Cardiac septum (tissue), 1 donor: ENCODE data around the gene SYT9. TPM values are rescaled to one million over a fixed set of nuclear protein-coding genes. Genes with fewer than 3 reads are reported as not detected.

Experiments used
- DNase-seq: peaks from one replicate; pipeline ENCODE4 v3.0.0-alpha.2; 2020; ENCODE audit warnings: low spot score
- intact Hi-C: fragments of 100-400 bp; cut with DNase I; formaldehyde crosslinking; loops from one replicate; pipeline ENCODE4 v1.14.0; 2022
- total RNA-seq: library from RNA; stranded (reverse); fragmentation: NEBNext Ultra II Directional; extraction: Animal tissue kit (Norgen Biotek cat#: 25700); gene quantifications from one replicate; pipeline ENCODE4 v1.2.1, GENCODE V29; 2021
- donor health status: DM: no; HTN: no; CAD: no.

Gene SYT9
- total RNA-seq, 1 donor from 2014 or later = 0.92 TPM

DNA sequence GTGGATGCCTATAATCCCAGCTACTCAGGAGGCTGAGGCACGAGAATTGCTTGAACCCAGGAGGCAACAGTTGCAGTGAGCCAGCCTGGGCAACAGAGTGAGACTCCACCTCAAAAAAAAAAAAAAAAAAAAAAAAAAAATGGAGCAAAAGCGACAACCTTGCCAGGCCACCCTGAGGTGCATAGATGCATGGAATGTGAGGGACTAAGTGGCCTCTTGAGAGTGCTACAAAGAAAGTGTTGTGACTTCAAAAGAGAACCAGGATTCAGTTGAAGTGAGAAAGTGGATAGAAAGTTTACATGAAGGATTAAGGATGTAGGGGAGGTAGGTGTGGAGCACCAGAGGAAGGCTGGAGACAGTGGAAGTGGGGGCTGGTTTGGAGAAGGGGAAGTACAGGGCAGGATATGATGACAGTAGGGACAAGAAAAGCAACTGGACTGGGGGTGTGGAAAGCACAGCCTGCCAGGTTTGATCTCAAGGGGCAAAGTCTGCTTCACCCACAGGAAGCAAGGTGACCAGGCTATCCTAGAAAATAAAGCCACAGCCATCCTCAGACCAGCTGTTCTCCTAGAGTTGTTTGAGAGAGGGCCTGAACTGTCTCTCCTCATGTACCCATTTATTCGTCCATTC lies 197.6 kb downstream of the SYT9 start:
- DNase-seq = no peak
- intact Hi-C loops = loop anchor here (10.0 kb wide), 1 partner anchor 205 kb away; no protein-coding TSS in a partner anchor

DNA sequence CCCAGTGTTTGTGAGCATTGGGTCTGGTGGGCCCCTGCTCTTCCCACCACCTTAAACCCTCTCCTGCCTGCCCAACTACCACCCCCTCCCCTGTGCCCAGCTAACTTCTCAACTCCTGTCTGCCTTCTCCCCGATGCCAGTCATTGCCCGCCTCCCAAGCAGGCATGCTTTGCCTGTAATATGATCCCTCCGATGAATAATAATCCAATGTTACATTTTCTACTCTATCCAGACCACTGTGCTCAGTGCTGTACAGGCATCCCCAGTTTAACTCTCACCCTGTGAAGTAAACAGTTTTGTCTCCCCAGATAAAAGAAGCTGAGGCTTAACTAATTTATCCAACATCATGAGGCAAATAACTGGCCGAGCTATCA lies 198.1 kb downstream of the SYT9 start:
- DNase-seq = no peak
- intact Hi-C loops = loop anchor here (10.0 kb wide), 1 partner anchor 205 kb away; no protein-coding TSS in a partner anchor

DNA sequence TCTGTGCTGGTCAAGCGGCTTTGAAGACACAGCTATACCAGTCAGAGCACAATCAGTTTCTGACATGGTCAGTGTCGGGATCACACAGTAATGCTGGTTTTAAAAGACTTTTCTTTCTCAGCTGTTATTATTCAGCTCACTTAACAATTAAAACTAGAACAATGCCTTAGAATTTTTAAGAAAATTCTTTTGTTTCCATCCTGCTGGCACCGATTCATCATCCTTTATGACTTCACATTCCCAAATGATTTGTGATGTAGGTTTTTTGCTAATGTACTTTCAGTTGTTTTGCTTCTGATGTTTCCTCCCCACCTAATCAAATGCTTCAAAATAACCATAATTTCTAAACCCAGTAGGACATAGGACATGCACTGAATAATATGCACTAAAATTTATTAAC lies 199.1 kb downstream of the SYT9 start:
- DNase-seq = no peak
- intact Hi-C loops = no loop called here

DNA sequence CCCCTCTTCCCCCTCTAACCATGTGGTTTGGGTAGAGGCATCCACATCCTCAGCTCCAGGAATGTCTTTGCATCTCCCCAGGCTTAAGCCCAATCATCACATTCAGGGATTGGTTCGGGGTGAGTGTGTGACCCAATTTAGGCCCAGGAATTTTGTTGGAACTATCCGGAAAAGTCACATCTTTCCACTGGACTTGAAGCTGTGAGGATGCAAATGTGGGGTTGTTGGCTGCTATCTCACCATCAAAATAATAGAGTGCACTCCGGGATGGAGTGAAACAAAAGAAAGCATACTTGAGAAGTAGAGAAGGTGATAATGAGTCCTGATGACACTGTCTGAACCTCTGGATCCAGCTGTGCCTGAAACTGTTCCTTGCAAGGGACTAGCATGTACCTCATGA lies 199.8 kb downstream of the SYT9 start:
- no peak for DNase-seq
- intact Hi-C loops = no loop called here

DNA sequence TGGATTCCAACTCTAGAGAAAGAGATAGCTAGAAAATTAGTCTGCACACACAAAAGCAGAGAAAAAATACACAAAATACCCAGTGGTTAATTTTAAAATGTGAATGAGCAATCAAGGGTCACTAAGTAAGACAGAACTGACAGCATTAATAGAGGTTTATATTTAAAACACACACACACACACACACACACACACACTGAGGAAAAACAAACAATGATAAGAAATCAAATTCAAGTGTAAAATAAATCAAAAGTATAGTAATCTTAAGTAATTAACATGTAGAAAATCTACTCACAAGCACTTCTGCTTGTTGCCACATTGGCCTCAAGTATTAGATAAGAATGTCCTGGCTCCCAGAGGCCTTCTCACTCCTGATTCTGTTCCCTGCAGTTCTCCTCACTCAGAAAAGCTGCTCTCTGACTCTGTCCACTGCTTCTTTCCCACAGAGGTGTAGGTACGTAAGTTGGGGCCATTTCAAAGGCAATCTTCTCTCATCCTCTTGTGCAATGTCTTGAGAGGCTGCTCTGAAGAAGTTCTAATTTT lies 200.3 kb downstream of the SYT9 start:
- intact Hi-C loops = no loop called here
- no peak for DNase-seq

DNA sequence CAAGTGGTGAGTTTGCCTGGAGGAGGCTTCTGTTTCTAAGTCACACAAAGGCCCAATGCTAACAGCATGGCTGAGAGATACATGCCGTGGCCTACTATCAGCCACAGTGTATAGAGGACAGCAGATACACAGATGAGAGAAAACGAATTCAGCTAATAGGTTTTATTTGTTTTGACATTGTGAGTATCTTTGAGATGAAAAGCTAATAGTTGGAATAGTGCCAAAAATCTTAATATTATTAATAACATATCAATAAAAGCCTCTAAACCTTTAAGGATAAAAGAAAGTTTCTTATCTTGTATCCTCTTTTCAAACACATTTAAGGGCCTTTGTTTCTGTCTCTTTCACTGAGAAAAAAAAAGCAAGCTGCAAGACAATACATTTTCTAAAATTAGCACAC lies 203.2 kb downstream of the SYT9 start:
- intact Hi-C loops = no loop called here
- no peak for DNase-seq

DNA sequence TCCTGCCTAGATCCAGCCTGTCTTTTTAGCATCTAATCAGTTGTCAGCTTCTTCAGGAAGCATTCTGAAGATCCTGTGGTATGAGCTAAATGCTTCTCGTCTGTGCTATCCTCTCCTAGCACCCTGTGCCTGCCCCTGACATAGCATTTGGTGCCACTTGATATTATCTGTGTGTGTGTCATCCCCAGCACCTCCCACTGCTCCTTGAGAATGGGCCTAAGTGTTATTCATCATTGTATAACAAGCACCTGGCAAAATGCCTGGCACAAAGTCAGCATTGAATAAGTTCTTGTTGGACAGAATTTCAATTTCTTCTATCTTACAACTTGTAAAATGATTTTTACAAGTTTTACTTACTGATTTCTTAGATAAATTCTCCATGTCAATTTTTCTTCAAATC lies 205.5 kb downstream of the SYT9 start:
- DNase-seq = no peak
- intact Hi-C loops = no loop called here

DNA sequence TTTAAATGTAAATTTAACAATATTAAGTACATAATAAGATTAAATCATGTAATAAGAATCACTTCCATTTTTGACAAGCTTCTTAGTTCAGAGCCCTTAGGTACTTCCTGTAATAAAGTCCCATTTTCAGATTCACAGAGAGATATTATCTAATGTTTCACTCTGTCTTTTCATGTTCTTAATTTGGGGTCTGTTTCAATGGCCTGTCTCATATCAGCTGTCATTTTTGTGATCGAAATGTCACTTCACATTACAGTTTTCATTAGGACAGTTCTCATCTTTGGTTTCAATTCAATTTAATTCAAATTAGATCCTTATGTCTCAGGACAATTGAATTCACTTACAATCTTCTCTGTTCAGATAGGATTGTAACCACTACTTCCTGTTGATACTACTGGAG lies 211.0 kb downstream of the SYT9 start:
- intact Hi-C loops = no loop called here
- DNase-seq = no peak

DNA sequence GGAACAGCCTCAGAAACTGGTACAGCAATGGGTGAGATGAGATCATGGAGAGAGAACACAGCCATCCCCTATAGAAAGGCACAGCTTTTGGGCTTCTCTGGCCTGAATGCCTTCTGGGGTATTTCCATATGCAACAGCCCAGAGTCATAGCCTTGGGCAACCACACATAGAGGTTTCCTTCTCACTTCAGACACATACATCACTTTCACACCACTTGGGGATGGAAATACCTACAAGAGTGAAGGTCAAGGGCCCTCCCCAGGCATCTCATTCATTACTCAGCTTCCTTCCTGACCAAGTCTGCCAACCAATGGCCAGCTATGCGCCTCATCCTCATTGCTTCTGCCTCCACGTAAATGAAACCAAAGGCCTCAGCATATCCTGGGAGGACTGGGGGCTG lies 215.9 kb downstream of the SYT9 start:
- DNase-seq = no peak
- intact Hi-C loops = no loop called here

DNA sequence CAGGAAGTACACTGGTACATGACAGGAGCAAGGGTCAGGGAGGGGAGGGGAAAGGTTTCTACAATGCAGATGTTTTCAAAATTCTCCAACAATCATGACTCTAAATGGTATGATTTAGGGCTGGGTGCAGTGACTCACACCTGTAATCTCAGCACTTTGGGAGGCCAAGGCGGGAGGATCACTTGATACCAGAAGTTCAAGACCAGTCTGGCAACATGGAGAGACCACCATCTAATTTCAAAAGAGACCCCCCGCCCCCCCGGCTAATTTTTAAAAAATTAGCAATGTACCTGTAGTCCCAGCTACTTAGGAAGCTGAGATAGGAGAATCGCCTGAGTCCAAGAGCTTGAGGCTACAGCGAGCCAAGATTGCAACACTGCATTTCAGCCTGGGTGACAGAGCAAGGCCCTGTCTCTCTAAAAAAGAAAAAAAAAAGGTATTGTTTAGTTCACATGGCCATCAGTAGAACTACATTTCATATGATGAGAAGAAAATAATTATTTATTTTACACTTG lies 217.7 kb downstream of the SYT9 start:
- intact Hi-C loops = no loop called here
- DNase-seq = no peak

DNA sequence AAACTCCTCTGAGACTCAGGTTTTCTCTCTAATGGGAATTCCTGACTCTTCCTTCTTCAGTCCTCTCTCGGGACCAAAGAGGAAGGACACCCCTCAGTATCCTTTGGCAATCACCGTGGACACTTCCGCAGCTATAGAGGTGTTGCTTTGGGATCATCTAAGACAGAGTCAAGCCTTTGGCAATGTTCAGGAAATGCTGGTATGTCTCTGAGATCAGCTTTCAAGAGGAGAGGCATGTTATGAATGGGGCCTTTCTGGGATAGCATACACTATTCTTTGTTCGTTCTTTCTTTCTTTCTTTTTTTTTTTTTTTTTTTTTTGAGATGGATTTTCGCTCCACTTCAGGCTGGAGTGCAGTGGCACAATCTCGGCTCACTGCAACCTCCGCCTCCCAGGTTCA lies 219.4 kb downstream of the SYT9 start:
- intact Hi-C loops = no loop called here
- DNase-seq = no peak

DNA sequence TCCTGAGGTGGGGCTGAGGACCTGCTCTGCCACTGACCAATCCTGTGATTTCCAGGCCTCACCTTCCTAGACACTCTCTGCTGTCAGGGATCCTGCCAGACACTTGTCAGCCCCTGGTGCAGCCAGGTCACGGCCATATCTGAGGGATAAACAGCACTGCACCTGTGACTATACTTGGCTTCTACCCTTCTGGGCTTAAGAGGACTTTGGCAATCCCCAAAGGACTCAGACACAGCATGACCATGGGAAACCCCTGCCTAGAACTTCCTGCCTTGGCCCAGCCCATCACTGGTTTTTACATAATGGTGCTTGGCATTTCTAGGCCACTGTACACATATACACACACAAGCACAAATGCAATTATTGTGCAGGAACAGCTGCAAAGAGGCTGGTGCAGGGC lies 222.0 kb downstream of the SYT9 start:
- DNase-seq = no peak
- intact Hi-C loops = no loop called here

DNA sequence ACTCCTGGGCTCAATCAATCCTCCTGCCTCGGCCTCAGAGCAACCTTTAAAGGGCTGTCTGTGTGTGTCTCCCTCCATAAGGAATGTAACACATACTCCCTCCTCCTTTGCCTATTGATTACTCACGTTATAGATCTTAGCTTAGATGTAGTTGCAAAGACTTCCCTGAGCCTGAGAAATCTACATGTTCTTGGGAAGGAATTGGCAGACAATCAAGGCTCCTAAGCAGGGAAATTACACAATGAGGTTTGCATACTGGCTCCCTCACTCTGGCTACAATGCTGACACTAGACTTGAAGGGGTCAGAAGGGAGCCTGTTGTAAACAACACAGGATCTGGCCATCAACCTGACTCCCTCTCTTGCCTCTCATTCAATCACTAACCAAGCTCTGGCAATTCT lies 228.4 kb downstream of the SYT9 start:
- intact Hi-C loops = no loop called here
- no peak for DNase-seq

DNA sequence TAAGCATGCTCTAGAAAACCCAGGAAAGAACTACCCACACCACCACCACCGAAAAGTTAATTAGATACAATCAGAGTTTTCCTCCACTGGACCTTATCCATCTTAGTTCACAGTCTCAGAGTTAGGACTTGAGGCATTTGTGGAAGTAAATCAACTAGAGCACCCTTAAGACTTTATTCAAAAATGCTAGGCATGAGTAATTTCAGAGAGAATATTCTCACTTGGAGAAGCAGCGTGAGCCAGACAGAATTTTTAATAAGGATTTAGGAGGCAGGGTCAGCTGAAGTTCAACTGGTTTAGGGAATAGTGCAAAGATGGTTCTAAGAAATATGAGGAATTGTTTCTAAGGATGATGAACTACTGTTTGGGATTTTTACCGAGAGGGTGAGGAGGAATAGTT lies 232.4 kb downstream of the SYT9 start:
- intact Hi-C loops = no loop called here

DNA sequence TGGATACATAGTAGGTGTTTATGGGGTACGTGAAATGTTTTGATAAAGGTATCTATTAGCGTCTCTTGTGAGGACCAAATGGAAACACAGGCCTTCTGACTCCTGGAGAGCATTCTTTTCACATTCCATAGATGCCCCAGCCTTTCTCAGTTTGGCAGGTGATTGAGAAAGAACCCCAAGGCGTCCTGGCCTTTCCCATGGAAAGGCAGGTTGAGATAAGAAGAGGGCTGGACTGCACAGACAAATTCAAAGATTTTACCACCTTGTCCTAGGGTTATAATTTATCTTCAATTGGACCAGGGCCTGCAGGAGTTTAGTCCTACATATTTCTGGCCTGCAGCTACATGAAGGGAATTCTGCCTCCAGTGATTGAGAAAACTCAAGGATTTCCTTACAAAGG lies 232.9 kb downstream of the SYT9 start:
- intact Hi-C loops = no loop called here
- no peak for DNase-seq

More for the DNA sequence above, 232.4 kb downstream of the SYT9 start:
- no peak for DNase-seq

DNA sequence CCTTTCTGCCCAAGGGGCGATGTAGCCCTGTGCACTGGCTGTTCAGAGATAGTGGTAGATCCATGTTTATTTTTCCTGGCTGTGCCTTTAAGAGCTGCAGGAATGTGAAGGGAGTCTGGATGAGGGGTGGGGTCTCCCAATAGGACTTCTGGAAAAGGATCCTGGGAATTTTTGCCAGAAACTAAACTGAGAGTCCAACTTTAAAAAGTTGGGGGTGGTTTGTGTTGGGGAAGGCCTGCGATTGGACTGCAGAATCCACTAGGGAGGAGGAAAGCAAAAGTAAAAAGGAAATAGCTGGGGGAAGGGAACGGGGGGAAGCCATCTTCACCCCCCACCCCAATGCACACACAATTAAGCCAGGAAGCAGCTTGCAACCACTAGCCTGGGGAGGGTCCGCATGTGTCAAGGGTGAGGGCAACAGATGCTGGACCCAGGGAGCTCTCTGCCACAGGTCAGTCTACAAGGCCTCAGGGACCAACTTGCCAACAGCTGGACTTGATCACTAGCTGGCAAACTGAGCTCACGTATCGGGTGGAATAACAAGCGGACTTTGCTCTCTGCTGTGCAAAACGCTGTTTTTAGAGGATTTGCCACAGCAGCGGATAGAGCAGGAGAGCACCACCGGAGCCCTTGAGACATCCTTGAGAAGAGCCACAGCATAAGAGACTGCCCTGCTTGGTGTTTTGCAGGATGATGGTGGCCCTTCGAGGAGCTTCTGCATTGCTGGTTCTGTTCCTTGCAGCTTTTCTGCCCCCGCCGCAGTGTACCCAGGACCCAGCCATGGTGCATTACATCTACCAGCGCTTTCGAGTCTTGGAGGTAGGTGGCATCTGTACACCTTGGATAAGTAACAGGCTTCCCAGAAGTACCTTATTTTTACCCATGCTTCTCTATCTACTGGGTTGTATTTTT lies 233.7 kb downstream of the SYT9 start, which contains the start of gene OLFML1:
OLFML1 (plus strand) TSS at position 321 of the 912 bp plus-strand sequence; CDS start at position 691, 370 bp downstream.
- DNase-seq = no peak
- intact Hi-C loops = no loop called here

DNA sequence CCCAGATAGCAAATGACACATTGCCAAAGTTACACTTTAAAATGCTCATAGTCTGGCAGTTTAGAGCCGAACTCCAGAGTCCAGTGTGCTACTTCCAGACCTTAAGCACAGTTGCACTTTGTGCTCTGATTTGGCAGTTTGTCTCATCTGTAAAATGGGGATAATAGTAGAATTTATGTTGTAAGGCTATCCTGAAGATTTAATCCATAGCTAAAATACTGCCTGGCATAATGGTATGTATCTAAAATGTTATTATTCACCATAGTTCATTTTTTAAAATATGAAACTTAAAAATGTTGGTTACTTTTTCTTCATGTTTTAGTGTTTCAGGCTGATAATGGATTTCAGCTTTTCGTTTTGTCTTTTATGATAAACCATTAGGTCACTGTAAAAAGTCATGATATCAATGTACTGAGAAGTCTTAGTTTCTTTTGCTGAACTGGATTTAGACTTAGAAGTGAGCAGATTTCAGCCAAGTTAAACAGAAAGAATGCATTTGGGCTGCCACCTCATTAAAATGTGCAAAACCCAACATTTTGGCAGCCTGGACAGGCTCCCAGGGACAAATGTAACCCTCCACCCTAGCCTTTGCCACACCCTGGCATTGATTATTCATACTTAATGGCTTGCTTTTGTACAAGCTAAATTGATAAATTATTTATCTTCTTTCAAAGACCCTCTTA lies 234.5 kb downstream of the SYT9 start:
- intact Hi-C loops = no loop called here
- DNase-seq = no peak

DNA sequence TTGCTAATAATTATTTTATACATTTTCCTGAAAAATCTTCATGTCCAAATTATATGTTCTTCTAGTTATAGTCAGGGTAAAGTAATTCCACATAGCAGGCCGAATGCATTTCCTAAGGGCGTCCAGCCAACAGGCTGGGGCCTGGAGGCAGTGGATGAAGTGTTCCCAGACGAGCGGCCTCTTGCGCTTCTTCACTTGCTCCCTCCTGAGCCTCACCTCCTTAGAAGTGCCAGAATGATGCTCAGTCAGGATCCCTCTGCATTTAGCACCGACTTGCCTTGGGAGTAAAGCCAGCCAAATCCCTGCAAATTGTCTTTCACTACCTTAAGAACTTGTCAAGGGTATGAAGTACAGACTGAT lies 235.1 kb downstream of the SYT9 start:
- DNase-seq = no peak

DNA sequence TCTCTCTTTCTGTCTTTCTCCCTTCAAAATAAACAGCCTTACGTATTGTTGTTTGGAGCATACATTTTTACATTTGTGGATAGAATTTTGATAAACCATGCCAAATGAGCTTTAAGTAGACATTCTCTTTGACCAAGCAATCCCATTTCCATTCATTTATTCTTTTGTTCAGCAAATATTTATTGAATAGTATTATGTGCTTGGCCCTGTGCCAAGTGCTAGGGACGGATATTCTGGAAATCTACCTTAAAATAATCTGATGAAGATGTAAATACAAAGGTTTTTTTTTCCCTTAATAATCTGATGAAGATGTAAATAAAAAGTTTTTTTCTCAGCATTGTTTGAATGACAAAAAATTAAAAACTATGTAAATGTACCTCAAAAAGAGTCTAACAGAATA lies 235.7 kb downstream of the SYT9 start:
- intact Hi-C loops = no loop called here
- no peak for DNase-seq

More for the DNA sequence above, 235.1 kb downstream of the SYT9 start:
- intact Hi-C loops = no loop called here

DNA sequence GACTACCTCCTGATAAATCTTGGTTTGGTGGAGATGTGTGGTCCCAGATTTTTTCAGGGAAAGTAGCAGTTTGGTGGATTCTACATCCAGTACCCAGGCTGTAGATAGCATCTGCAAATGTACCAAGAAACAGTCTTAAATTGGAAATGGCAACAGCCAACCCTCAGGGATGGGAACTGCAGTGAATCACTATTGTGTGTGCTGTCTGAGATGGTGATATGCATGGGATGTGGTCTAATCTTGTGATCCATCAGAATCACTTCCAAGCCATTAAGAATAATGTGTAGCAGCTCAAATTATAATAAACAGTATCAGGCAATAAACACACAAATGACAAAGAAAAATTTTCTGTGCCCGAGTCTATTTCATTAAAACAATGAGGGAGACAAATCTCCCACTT lies 237.0 kb downstream of the SYT9 start:
- no peak for DNase-seq
- intact Hi-C loops = no loop called here
